Measurements from ENCODE around the gene SNTB2.
"Not testable (repeated sequence)": the region's sequence is repeated elsewhere in the genome, so short reads cannot be mapped to it uniquely, and the experiment has no call there.

The SNTB2 gene

DNA sequence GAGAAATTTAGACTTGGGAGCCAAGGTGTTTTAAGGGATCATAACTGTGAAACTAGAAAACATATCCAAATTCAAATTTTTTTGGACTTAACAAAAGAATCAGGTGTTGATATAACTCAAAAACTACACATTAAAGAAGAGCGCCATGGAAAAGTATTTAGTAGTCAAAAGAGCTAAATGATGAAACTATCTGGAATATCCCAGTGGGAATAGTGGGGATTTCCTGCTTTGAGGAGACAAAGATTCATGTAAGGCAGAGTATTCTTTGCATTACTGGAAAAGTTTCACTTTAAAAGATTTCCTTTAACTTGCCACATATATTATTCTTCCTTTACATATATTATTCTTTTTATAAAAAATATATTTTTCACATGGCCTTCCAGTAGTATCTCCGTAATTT is 83.9 kb downstream of the SNTB2 start:
- no peak overlapping the region for H3K27ac ChIP-seq
- no peaks in the 10 kb centered on the region for H3K4me1 ChIP-seq
- H3K4me3 ChIP-seq: no peak overlapping the region
- no peaks in the 10 kb centered on the region for H4K20me1 ChIP-seq
- no peak overlapping the region for H3K4me2 ChIP-seq
- H3K9me3 ChIP-seq: 0 out of 2 replicates have a peak, but pooled peaks cover 4% of the 10 kb centered on the region
- TF ChIP-seq Cebpa-rat (IDR thresholded peaks at IDR 0.05): no peak
- no peaks in the 10 kb centered on the region for H3K27me3 ChIP-seq
- H3K36me3 ChIP-seq: peaks cover 68% of the 10 kb centered on the region
- no peak overlapping the region for H3K9ac ChIP-seq

DNA sequence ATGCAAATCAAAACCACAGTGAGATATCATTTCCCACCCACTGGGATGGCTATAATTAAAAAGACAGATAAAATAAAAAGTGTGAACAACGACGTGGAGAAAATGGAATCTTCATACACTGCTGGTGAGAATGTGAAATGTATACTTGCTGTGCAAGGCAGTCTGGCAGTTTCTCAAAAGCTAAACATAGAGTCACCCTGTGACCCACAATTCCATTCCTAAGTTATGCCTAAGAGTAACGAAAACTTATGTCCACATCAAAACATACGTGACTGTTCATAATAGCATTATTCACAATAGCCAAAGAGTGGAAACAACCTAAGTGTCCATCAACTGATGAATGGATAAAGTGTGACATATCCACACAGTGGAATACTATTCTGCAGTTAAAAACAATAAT is 86.0 kb downstream of the SNTB2 start:
- no peak overlapping the region for H3K4me2 ChIP-seq
- H3K36me3 ChIP-seq: peaks cover 52% of the 10 kb centered on the region
- H4K20me1 ChIP-seq: no peaks in the 10 kb centered on the region
- H3K9ac ChIP-seq: no peak overlapping the region
- 0 out of 2 replicates have a peak, but pooled peaks cover 4% of the 10 kb centered on the region for H3K9me3 ChIP-seq
- TF ChIP-seq Cebpa-rat (IDR thresholded peaks at IDR 0.05): no peak
- H3K4me3 ChIP-seq: no peak overlapping the region
- no peaks in the 10 kb centered on the region for H3K4me1 ChIP-seq
- no peak overlapping the region for H3K27ac ChIP-seq
- H3K27me3 ChIP-seq: no peaks in the 10 kb centered on the region

DNA sequence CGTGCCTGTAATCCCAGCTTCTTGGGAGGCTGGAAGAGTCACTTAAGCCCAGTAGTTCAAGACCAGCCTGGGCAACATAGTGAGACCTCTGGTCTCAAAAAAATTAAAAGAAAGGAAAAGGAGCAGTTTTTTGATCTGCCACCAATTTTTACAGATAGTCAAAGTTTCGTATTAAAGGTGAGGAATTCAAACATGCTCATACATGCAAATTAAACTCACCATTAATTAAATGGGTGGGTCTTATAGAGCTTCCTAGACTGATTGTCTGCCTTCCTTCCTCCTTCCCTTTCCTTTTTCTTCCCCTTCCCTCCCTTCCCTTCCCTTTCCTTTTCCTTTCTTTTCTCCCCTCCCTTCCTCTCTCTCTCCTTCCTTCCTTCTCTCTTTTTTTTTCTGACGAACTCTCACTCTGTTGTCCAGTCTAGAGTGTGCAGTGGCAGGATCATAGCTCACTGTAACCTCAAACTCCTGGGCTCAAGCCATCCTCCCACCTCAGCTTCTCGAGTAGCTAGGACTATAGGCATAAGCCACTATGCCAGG is 87.8 kb downstream of the SNTB2 start:
- H3K27ac ChIP-seq: no peak overlapping the region
- no peaks in the 10 kb centered on the region for H3K27me3 ChIP-seq
- H3K4me2 ChIP-seq: no peak overlapping the region
- H3K4me1 ChIP-seq: no peaks in the 10 kb centered on the region
- no peaks in the 10 kb centered on the region for H3K9me3 ChIP-seq
- no peak overlapping the region for H3K4me3 ChIP-seq
- H3K9ac ChIP-seq: no peak overlapping the region
- no peaks in the 10 kb centered on the region for H4K20me1 ChIP-seq
- H3K36me3 ChIP-seq: peaks cover 36% of the 10 kb centered on the region
- no peak for TF ChIP-seq Cebpa-rat (IDR thresholded peaks at IDR 0.05)

GRCh38 chr16:69276148-69277115 is 89.5 kb downstream of the SNTB2 start:
- H3K27ac ChIP-seq: no peak overlapping the region
- H3K27me3 ChIP-seq: no peaks in the 10 kb centered on the region
- H4K20me1 ChIP-seq: no peaks in the 10 kb centered on the region
- no peak for TF ChIP-seq Cebpa-rat (IDR thresholded peaks at IDR 0.05)
- H3K36me3 ChIP-seq: peaks cover 21% of the 10 kb centered on the region
- H3K9ac ChIP-seq: no peak overlapping the region
- H3K4me3 ChIP-seq: no peak overlapping the region
- H3K4me1 ChIP-seq: no peaks in the 10 kb centered on the region
- H3K4me2 ChIP-seq: no peak overlapping the region
- no peaks in the 10 kb centered on the region for H3K9me3 ChIP-seq

DNA sequence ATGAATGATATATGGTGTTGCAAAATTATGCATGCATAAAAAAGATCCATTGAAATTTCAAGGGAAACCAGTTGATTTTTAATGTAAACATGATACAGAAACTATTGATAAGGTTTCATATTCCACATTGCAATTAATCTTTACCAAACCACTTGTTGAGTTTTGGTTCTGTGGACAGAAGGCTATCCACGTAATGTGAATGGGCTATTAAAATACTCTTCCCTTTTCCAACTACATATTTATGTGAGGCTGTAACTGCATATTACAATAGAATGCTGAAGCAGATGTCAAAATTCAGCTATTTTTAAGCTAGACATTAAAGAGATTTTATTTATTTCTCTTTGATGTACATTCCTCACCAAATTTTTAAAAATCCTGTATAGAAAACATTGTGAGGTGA is 90.4 kb downstream of the SNTB2 start:
- Histone ChIP-seq H4K20me1 (no peaks in the 10 kb centered on the region), H3K4me3 (no peak overlapping the region), H3K4me2 (no peak overlapping the region), H3K4me1 (no peaks in the 10 kb centered on the region), H3K27ac (no peak overlapping the region), H3K36me3 (peaks cover 18% of the 10 kb centered on the region), H3K9ac (no peak overlapping the region), H3K27me3 (no peaks in the 10 kb centered on the region), H3K9me3 (no peaks in the 10 kb centered on the region)
- no peak for TF ChIP-seq Cebpa-rat (IDR thresholded peaks at IDR 0.05)

DNA sequence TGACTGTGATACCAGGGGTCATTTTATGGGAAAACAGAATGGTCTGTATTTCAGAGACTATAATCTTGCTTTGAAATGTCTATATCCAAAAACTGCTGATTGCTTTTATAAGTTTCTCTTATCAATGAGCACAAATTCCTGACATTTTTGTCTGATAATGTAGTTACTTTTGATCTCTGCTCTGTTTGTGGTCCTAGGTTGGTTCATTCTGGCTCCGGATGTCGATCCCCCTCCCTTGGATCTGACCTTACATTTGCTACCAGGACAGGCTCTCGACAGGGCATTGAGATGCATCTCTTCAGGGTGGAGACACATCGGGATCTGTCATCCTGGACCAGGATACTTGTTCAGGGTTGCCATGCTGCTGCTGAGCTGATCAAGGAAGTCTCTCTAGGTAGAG is 96.9 kb downstream of the SNTB2 start:
- H3K27ac ChIP-seq: no peak overlapping the region
- no peaks in the 10 kb centered on the region for H3K9me3 ChIP-seq
- H3K9ac ChIP-seq: no peak overlapping the region
- H4K20me1 ChIP-seq: no peaks in the 10 kb centered on the region
- H3K4me3 ChIP-seq: no peak overlapping the region
- H3K27me3 ChIP-seq: no peaks in the 10 kb centered on the region
- peaks cover 54% of the 10 kb centered on the region for H3K36me3 ChIP-seq
- no peaks in the 10 kb centered on the region for H3K4me1 ChIP-seq
- no peak overlapping the region for H3K4me2 ChIP-seq
- no peak for TF ChIP-seq Cebpa-rat (IDR thresholded peaks at IDR 0.05)

DNA sequence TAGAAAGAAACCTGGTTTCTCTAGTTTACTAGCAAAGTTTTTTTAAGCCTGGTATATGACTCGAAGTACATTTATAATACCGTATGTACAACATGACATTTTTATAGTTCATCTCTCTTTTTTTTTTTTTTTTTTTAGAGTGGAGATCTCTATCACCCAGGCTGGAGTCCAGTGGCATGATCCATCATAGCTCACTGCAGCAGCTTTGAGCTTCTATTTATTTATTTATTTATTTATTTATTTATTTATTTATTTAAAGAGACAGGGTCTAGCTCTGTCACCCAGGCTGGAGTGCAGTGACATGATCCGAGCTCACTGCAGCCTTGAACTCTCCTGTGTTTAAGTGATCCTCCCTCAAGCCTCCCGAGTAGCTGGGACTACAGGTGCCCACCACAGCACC is 98.3 kb downstream of the SNTB2 start:
- Histone ChIP-seq H3K4me1 (no peaks in the 10 kb centered on the region), H4K20me1 (no peaks in the 10 kb centered on the region), H3K27ac (no peak overlapping the region), H3K36me3 (peaks cover 63% of the 10 kb centered on the region), H3K27me3 (no peaks in the 10 kb centered on the region), H3K4me2 (no peak overlapping the region), H3K9me3 (no peaks in the 10 kb centered on the region), H3K9ac (no peak overlapping the region), H3K4me3 (no peak overlapping the region)
- TF ChIP-seq Cebpa-rat (IDR thresholded peaks at IDR 0.05): no peak

GRCh38 chr16:69286941-69287713 is 100.2 kb downstream of the SNTB2 start:
- Histone ChIP-seq H3K36me3 (peaks cover 69% of the 10 kb centered on the region), H3K4me3 (no peak overlapping the region), H3K4me1 (no peaks in the 10 kb centered on the region), H3K27ac (no peak overlapping the region), H4K20me1 (no peaks in the 10 kb centered on the region), H3K27me3 (no peaks in the 10 kb centered on the region), H3K9ac (no peak overlapping the region), H3K9me3 (no peaks in the 10 kb centered on the region), H3K4me2 (no peak overlapping the region)
- no peak for TF ChIP-seq Cebpa-rat (IDR thresholded peaks at IDR 0.05)

GRCh38 chr16:69291657-69292056 is 104.7 kb downstream of the SNTB2 start:
- H3K27ac ChIP-seq, H3K4me2 ChIP-seq, H3K4me1 ChIP-seq, H3K4me3 ChIP-seq, H3K27me3 ChIP-seq, H3K9me3 ChIP-seq, H4K20me1 ChIP-seq, H3K9ac ChIP-seq: not testable (repeated sequence)
- H3K36me3 ChIP-seq: peaks cover 41% of the 10 kb centered on the region

GRCh38 chr16:69293401-69293800 is 106.4 kb downstream of the SNTB2 start:
- Histone ChIP-seq H4K20me1 (no peaks in the 10 kb centered on the region), H3K36me3 (peaks cover 32% of the 10 kb centered on the region), H3K4me1 (no peaks in the 10 kb centered on the region), H3K4me2 (no peak overlapping the region), H3K27ac (no peak overlapping the region), H3K9ac (no peak overlapping the region), H3K27me3 (no peaks in the 10 kb centered on the region), H3K4me3 (no peak overlapping the region), H3K9me3 (no peaks in the 10 kb centered on the region)
- TF ChIP-seq Cebpa-rat (IDR thresholded peaks at IDR 0.05): no peak
